H1 (cell line): ENCODE data around the gene CCDC191. TPM values are rescaled to one million over a fixed set of nuclear protein-coding genes. Genes with fewer than 3 reads are reported as not detected.

Source experiments
- CTCF ChIA-PET: fragments of 300-600 bp; sonication (Branson Sonifier 250); formaldehyde crosslinking; loops from one replicate; lab custom pipeline; 2021; ENCODE audit not compliant: partially characterized antibody; lab: Charles Lee
- POLR2A ChIA-PET: fragments of 300-600 bp; sonication (Branson Sonifier 250); formaldehyde crosslinking; loops from one replicate; lab custom pipeline; 2021; ENCODE audit warnings: inconsistent platforms; ENCODE audit not compliant: partially characterized antibody; lab: Charles Lee
- DNase-seq, 2 experiments: peaks; one replicate each; pipeline versions ENCODE4 v3.0.0 to v3.0.0-alpha.2; 2010 to 2022; ENCODE audit warnings: low spot score in 2 of 2, low read depth in 1 of 2, mixed read lengths in 1 of 2
- FAIRE-seq: peaks from 2 replicates; lab custom pipeline; 2011; peaks lifted over from hg19 to GRCh38; lab: Jason Lieb, UNC
- H2AFZ ChIP-seq: 2 replicates; pipeline ENCODE4 v1.8.1; 2012; ENCODE audit warnings: low read length, inconsistent platforms
- H2AK5ac ChIP-seq: 2 replicates; pipeline ENCODE4 v1.6.1; 2013; ENCODE audit warnings: low read depth, low read length
- H2BK120ac ChIP-seq: replicated peaks from 2 replicates; pipeline ENCODE3; 2013; ENCODE audit warnings: low read depth, low read length, inconsistent platforms
- H2BK12ac ChIP-seq: 2 replicates; pipeline ENCODE4 v1.6.1; 2013; ENCODE audit warnings: low read depth, low read length
- H2BK15ac ChIP-seq: 2 replicates; pipeline ENCODE4 v1.6.1; 2013; ENCODE audit warnings: low read length
- H2BK20ac ChIP-seq: 2 replicates; pipeline ENCODE4 v1.6.1; 2013; ENCODE audit warnings: low read length
- H2BK5ac ChIP-seq: 2 replicates; pipeline ENCODE4 v1.6.1; 2013; ENCODE audit warnings: low read depth, low read length
- H3K14ac ChIP-seq: 2 replicates; pipeline ENCODE4 v1.6.1; 2013; ENCODE audit warnings: inconsistent platforms; ENCODE audit not compliant: insufficient read length
- H3K18ac ChIP-seq: 2 replicates; pipeline ENCODE4 v1.6.1; 2013; ENCODE audit warnings: low read length; ENCODE audit errors: extremely low read depth
- H3K23ac ChIP-seq: 2 replicates; pipeline ENCODE4 v1.6.1; 2013; ENCODE audit warnings: inconsistent platforms; ENCODE audit not compliant: insufficient read length
- H3K23me2 ChIP-seq: 2 replicates; pipeline ENCODE4 v1.6.1; 2013; ENCODE audit warnings: low read depth, low read length
- H3K27ac ChIP-seq: 2 replicates; pipeline ENCODE4 v1.6.1; 2011; ENCODE audit warnings: low read depth, low read length, inconsistent platforms
- H3K27me3 ChIP-seq, 4 experiments: replicated peaks in 1 of 4; 1 replicate in 1 of 4; 2 replicates in 3 of 4; pipeline versions ENCODE4 v1.6.1 to v1.8.1; 2011 to 2013; ENCODE audit warnings: low read length in 3 of 4, mild to moderate bottlenecking in 3 of 4, inconsistent platforms in 2 of 4, mixed read lengths in 2 of 4, moderate library complexity in 1 of 4; ENCODE audit not compliant: control insufficient read depth in 3 of 4, insufficient read depth in 3 of 4; ENCODE audit errors: extremely low read depth in 1 of 4
- H3K36me3 ChIP-seq, 4 experiments: 2 replicates each; pipeline versions ENCODE4 v1.6.1 to v1.8.1; 2011 to 2013; ENCODE audit warnings: mild to moderate bottlenecking in 4 of 4, low read length in 3 of 4, moderate library complexity in 2 of 4, control low read depth in 1 of 4, inconsistent platforms in 1 of 4; ENCODE audit not compliant: insufficient read depth in 4 of 4, control insufficient read depth in 2 of 4
- H3K4ac ChIP-seq: replicated peaks from 2 replicates; pipeline ENCODE3; 2013; ENCODE audit warnings: low read length, low read depth, mixed read lengths, inconsistent platforms; ENCODE audit not compliant: insufficient read length
- H3K4me1 ChIP-seq, 4 experiments: replicated peaks in 1 of 4; 1 replicate in 1 of 4; 2 replicates in 3 of 4; pipeline versions ENCODE4 v1.6.1 to v1.8.1; 2011 to 2013; ENCODE audit warnings: low read length in 3 of 4, inconsistent platforms in 2 of 4, mixed read lengths in 1 of 4; ENCODE audit not compliant: insufficient read depth in 4 of 4, control insufficient read depth in 3 of 4
- H3K4me2 ChIP-seq, 2 experiments: 2 replicates each; pipeline versions ENCODE4 v1.6.1 to v1.8.1; 2011 to 2013; ENCODE audit warnings: low read depth in 2 of 2, low read length in 2 of 2, control low read depth in 1 of 2, inconsistent platforms in 1 of 2, mild to moderate bottlenecking in 1 of 2; ENCODE audit not compliant: insufficient read depth in 1 of 2
- H3K4me3 ChIP-seq, 4 experiments: fragments of 200-600, 300-600 bp in 1 of 4; sonication (generic), shearing (Covaris generic), sonication (Bioruptor Twin) in 1 of 4; 2 replicates each; pipeline versions ENCODE4 v1.5.1 to v1.8.1; 2011 to 2016; ENCODE audit warnings: low read length in 4 of 4, low read depth in 3 of 4, control low read depth in 2 of 4, inconsistent platforms in 2 of 4, mild to moderate bottlenecking in 2 of 4, mixed read lengths in 1 of 4, moderate library complexity in 1 of 4; ENCODE audit not compliant: insufficient read depth in 2 of 4; ENCODE audit errors: extremely low read depth in 1 of 4
- H3K56ac ChIP-seq: replicated peaks from 2 replicates; pipeline ENCODE3; 2013; ENCODE audit warnings: low read depth, mild to moderate bottlenecking, mixed read lengths, low read length, inconsistent platforms; ENCODE audit not compliant: insufficient read length
- H3K79me1 ChIP-seq: 2 replicates; pipeline ENCODE4 v1.6.1; 2013; ENCODE audit warnings: low read depth, low read length, control low read depth
- H3K79me2 ChIP-seq, 2 experiments: 2 replicates each; pipeline versions ENCODE4 v1.6.1 to v1.8.1; 2012 to 2013; ENCODE audit warnings: low read length in 2 of 2, mild to moderate bottlenecking in 2 of 2, inconsistent platforms in 1 of 2; ENCODE audit not compliant: insufficient read depth in 2 of 2, control insufficient read depth in 1 of 2
- H3K9ac ChIP-seq, 4 experiments: replicated peaks in 1 of 4; 1 replicate in 1 of 4; 2 replicates in 3 of 4; pipeline versions ENCODE4 v1.6.1 to v1.8.1; 2011 to 2013; ENCODE audit warnings: low read depth in 3 of 4, low read length in 3 of 4, control low read depth in 2 of 4, mild to moderate bottlenecking in 2 of 4, moderate library complexity in 2 of 4, inconsistent platforms in 1 of 4; ENCODE audit errors: extremely low read depth in 1 of 4
- H3K9me3 ChIP-seq, 2 experiments: 2 replicates each; pipeline versions ENCODE4 v1.6.1 to v1.8.1; 2012 to 2013; ENCODE audit warnings: mild to moderate bottlenecking in 2 of 2, moderate library complexity in 2 of 2, control low read depth in 1 of 2, inconsistent platforms in 1 of 2, low read depth in 1 of 2, low read length in 1 of 2, mixed read lengths in 1 of 2; ENCODE audit not compliant: insufficient read depth in 2 of 2
- H4K20me1 ChIP-seq, 2 experiments: replicated peaks in 1 of 2; 2 replicates each; pipeline versions ENCODE3 to v1.8.1; 2011 to 2013; ENCODE audit warnings: inconsistent platforms in 2 of 2, low read length in 2 of 2, mild to moderate bottlenecking in 1 of 2; ENCODE audit not compliant: insufficient read depth in 2 of 2, control insufficient read depth in 1 of 2
- H4K5ac ChIP-seq: 2 replicates; pipeline ENCODE4 v1.6.1; 2013; ENCODE audit warnings: low read length, low read depth, mixed read lengths, inconsistent platforms; ENCODE audit not compliant: insufficient read length
- H4K8ac ChIP-seq: 2 replicates; pipeline ENCODE4 v1.8.0; 2013; ENCODE audit warnings: mild to moderate bottlenecking, moderate library complexity, low read length, inconsistent platforms; ENCODE audit not compliant: insufficient read depth; ENCODE audit errors: extremely low read depth
- H4K91ac ChIP-seq: replicated peaks from 2 replicates; pipeline ENCODE3; 2013; ENCODE audit warnings: low read length, mixed read lengths, inconsistent platforms; ENCODE audit not compliant: insufficient read length
- ASH2L ChIP-seq: fragments of 200-600, 300-600 bp; sonication (generic); IDR thresholded peaks from one replicate; pipeline ENCODE4 v1.7.1; 2017; ENCODE audit warnings: low read length
- BRCA1 ChIP-seq: IDR thresholded peaks from 2 replicates; pipeline ENCODE4 v1.6.1; 2012; ENCODE audit warnings: low read depth, low read length, improper control_type of control experiment
- CBX5 ChIP-seq: fragments of 300-800, 300-1000 bp; sonication (generic); IDR thresholded peaks from 2 replicates; pipeline ENCODE4 v1.7.1; 2016; ENCODE audit warnings: antibody characterized with exemption, low read length, low read depth
- E2F6 ChIP-seq: IDR thresholded peaks from 2 replicates; pipeline ENCODE4 v1.6.1; 2012; ENCODE audit warnings: inconsistent platforms
- EZH2 ChIP-seq: fragments of 200-600 bp; sonication (generic); IDR thresholded peaks from 2 replicates; pipeline ENCODE4 v1.7.1; 2012; ENCODE audit warnings: low read depth, mild to moderate bottlenecking, moderate library complexity, low read length, inconsistent platforms; ENCODE audit not compliant: severe bottlenecking
- MAX ChIP-seq: IDR thresholded peaks from 2 replicates; pipeline ENCODE4 v1.6.1; 2012; ENCODE audit warnings: inconsistent platforms
- NANOG ChIP-seq: IDR thresholded peaks from 2 replicates; pipeline ENCODE4 v1.6.1; 2011; ENCODE audit warnings: low read length, low read depth, mild to moderate bottlenecking, inconsistent platforms; ENCODE audit not compliant: insufficient read depth, poor library complexity, severe bottlenecking
- PHF8 ChIP-seq: fragments of 200-600 bp; sonication (generic); conservative IDR thresholded peaks from 2 replicates; pipeline ENCODE4 v1.7.1; 2012; ENCODE audit warnings: low read depth, mild to moderate bottlenecking, inconsistent platforms, low read length, moderate library complexity
- RXRA ChIP-seq: IDR thresholded peaks from 2 replicates; pipeline ENCODE4 v1.6.1; 2011; ENCODE audit warnings: low read depth, mild to moderate bottlenecking, low read length, moderate library complexity; ENCODE audit not compliant: insufficient read depth
- SAP30 ChIP-seq: fragments of 300-600 bp; sonication (generic); IDR thresholded peaks from 2 replicates; pipeline ENCODE4 v1.7.1; 2012; ENCODE audit warnings: low read length, moderate library complexity, mild to moderate bottlenecking, inconsistent platforms; ENCODE audit not compliant: insufficient read depth, insufficient replicate concordance
- TAF1 ChIP-seq: IDR thresholded peaks from 2 replicates; pipeline ENCODE4 v1.6.1; 2011; ENCODE audit warnings: mild to moderate bottlenecking, low read depth, low read length
- WGBS, 2 experiments: shearing (Covaris generic) in 1 of 2; methylation state at CpG; one replicate each; pipeline versions ENCODE4 v1.1.6 to v1.1.7; 2013 to 2015; ENCODE audit warnings: low lambda C conversion rate in 2 of 2, mixed read lengths in 2 of 2, inconsistent platforms in 1 of 2, low coverage in 1 of 2, missing lambda C conversion rate in 1 of 2; ENCODE audit not compliant: insufficient replicate concordance in 2 of 2, insufficient coverage in 1 of 2, insufficient read length in 1 of 2; ENCODE audit errors: extremely low coverage in 1 of 2, missing lambda C conversion rate in 1 of 2; 5-methylcytosine and 5-hydroxymethylcytosine counted together
- polyA plus RNA-seq, 7 experiments: library from polyadenylated mRNA; depleted of rRNA in 3 of 7; stranded (reverse) in 5 of 7; unstranded in 2 of 7; fragments of >200 nt in 5 of 7; fragments of 200-250 nt in 2 of 7; gene quantifications; 1 replicate in 5 of 7; 2 replicates in 1 of 7; 4 replicates in 1 of 7; pipeline versions ENCODE4 v1.2.1 to v1.2.3, GENCODE V29; 2011 to 2013; ENCODE audit warnings: missing spikeins in 2 of 7, mixed read lengths in 2 of 7
- total RNA-seq: library from RNA; stranded (reverse); fragmentation: NEBNext Ultra II Directional; extraction: Animal tissue kit (Norgen Biotek cat#: 25700); gene quantifications from 2 replicates; pipeline ENCODE4 v1.2.1, GENCODE V29; 2021
- TF ChIP-seq, protein P1 (sequence below): IDR thresholded peaks from 2 replicates; pipeline ENCODE4 v1.6.1; 2011; ENCODE audit warnings: low read depth, mild to moderate bottlenecking, low read length; ENCODE audit not compliant: insufficient read depth

The CCDC191 gene
- total and polyA plus RNA-seq, 2 of the 8 experiments (the other 6 are each of a cell fraction or from before 2014, with no cell fraction given), result 0.65 to 1.3 TPM

- H2AFZ ChIP-seq, result no peak overlapping the region
- H3K4ac ChIP-seq, result no peak overlapping the region
- H3K14ac ChIP-seq, result no peak overlapping the region
- H3K27me3 ChIP-seq, result no peaks in the 10 kb centered on the region
- 84% methylated on average over 2 of the region's 2 CpGs; no CpG with 5 or more reads in 1 of the 2 experiments for WGBS, 2 experiments
- H3K9me3 ChIP-seq, result no peaks in the 10 kb centered on the region
- H3K23me2 ChIP-seq, result no peaks in the 10 kb centered on the region
- H2BK12ac ChIP-seq, result no peak overlapping the region
- ChIA-PET POLR2A (no interaction called here), CTCF (no interaction called here)
- no peaks in the 10 kb centered on the region for H3K36me3 ChIP-seq
- no peak overlapping the region for H2BK120ac ChIP-seq
- H4K5ac ChIP-seq, result no peak overlapping the region
- no peak overlapping the region for H3K4me3 ChIP-seq
- no peak overlapping the region for H2AK5ac ChIP-seq
- no peaks in the 10 kb centered on the region for H4K20me1 ChIP-seq
- H2BK5ac ChIP-seq, result no peak overlapping the region
- no peak overlapping the region for H3K56ac ChIP-seq
- no peak overlapping the region for H3K23ac ChIP-seq
- no peak overlapping the region for H3K18ac ChIP-seq
- no peak overlapping the region for H4K91ac ChIP-seq
- FAIRE-seq, result no peak
- H3K4me2 ChIP-seq, result no peak overlapping the region
- H3K4me1 ChIP-seq, result peaks cover 0 to 4% (median 0%) of the 10 kb centered on the region in 4 experiments; a peak in 1 of 7 replicates
- DNase-seq, result no peak
- H3K9ac ChIP-seq, result no peak overlapping the region
- no peak overlapping the region for H3K27ac ChIP-seq
- no peak overlapping the region for H2BK20ac ChIP-seq
- no peak overlapping the region for H2BK15ac ChIP-seq
- no peaks in the 10 kb centered on the region for H3K79me2 ChIP-seq
- H3K79me1 ChIP-seq, result no peaks in the 10 kb centered on the region
- no peak overlapping the region for H4K8ac ChIP-seq
- TF ChIP-seq BRCA1 (no peak), E2F6 (no peak), RXRA (no peak), NANOG (no peak), TAF1 (no peak), MAX (no peak), CBX5 (no peak), ASH2L (no peak), EZH2 (no peak), SAP30 (no peak), PHF8 (no peak)
- TF ChIP-seq, protein P1, sequence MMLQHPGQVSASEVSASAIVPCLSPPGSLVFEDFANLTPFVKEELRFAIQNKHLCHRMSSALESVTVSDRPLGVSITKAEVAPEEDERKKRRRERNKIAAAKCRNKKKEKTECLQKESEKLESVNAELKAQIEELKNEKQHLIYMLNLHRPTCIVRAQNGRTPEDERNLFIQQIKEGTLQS, result no peak
Observed at GRCh38 chr3:114019486-114019885, 36.8 kb downstream of the CCDC191 start.
